GF-D8 (cell line): ENCODE measurements around the gene AHNAK2.
"Not testable (repeated sequence)": the region's sequence is repeated elsewhere in the genome, so short reads cannot be mapped to it uniquely, and the experiment has no call there.

Experiments used
- DNase-seq: peaks from one replicate; lab custom pipeline; 2025; lab: John Stamatoyannopoulos, UW

AHNAK2 gene

GRCh38 chr14:104925855-104926609, 52.1 kb downstream of the AHNAK2 start:
- DNase-seq, result no peak

- no peak for DNase-seq
These were observed 52.8 kb downstream of the AHNAK2 start for GRCh38 chr14:104925214-104925854.

DNA sequence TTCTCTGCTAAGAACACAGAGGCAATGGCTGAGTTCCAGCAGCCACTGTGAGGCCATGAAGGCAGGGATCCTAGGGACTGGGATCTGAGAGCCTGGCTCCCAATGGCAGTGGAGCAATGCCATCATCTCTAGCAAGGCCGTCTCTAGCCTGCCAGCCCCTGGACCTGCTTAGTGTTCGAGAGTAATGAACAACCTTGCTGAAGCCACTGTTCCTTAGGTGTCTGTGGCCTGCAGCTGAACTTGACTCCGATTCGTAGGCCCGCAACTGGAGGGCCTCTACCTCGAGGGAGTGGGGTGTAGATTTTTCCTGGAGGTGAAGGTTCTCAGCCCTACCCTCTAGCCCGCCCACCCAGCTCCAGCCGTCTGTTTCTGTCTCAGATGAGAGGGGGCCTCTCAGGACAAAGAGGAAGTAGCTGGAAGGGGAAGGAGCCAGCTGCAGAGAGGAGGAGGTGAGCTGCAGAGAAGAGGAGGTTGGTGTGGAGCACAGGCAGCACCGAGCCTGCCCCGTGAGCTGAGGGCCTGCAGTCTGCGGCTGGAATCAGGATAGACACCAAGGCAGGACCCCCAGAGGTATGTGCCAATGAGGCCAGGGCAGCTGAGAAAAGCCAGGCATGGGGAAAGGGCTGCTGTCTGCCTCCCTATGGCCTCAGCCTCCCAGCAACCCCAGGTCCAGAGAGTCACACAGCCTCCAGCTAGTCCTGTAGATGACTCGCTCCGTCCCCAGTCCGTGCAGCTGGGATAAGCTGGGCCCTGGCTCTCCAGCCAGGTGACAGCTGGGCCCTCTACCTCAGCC, 53.6 kb downstream of the AHNAK2 start, which contains the start of gene PLD4:
Gene PLD4, plus strand, starts transcription at position 459 of the 793 bp plus-strand sequence. CDS start 2,262 bp downstream, outside the sequence.
- DNase-seq, result no peak

GRCh38 chr14:104923640-104924420, 54.3 kb downstream of the AHNAK2 start:
- no peak for DNase-seq

GRCh38 chr14:104919993-104920315, 58.2 kb downstream of the AHNAK2 start:
- DNase-seq, result no peak

GRCh38 chr14:104919152-104919992, 58.8 kb downstream of the AHNAK2 start:
- DNase-seq, result not testable (repeated sequence)

DNA sequence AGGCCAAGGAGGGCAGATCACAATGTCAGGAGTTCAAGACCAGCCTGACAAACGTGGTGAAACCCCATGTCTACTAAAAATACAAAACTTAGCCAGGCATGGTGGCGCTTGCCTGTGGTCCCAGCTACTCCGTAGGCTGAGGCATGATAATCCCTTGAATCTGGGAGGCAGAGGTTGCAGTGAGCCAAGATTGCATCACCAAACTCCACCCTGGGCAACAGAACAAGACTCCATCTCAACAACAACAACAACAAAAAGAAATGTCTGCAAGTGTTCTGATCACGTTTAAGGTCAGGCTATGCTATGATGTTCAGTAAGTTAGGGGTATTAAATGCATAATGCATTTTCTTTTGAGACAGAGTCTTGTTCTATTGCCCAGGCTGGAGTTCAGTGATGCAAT, 60.2 kb downstream of the AHNAK2 start:
- no peak for DNase-seq

GRCh38 chr14:104917116-104917515, 61.1 kb downstream of the AHNAK2 start:
- DNase-seq, result no peak

DNA sequence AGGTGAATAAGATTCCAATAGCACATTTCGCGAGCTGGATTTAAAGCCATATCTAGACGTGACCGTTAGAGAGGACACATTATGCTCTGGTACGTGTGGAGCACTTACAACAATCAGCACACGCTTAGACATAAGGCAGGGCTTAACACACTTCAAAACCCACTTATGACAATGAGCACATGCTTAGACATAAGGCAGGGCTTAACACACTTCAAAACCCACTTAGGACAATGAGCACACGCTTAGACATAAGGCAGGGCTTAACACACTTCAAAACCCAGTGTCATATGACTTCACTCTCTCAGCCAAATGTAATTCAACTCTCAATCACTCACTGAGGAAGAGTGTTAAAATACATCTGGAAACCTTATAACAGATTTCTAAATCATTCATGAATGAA, 64.7 kb downstream of the AHNAK2 start:
- DNase-seq, result no peak

GRCh38 chr14:104912053-104912452, 66.1 kb downstream of the AHNAK2 start:
- DNase-seq, result no peak

GRCh38 chr14:104908303-104908702, 69.9 kb downstream of the AHNAK2 start:
- no peak for DNase-seq

GRCh38 chr14:104905579-104905933, 72.6 kb downstream of the AHNAK2 start:
- not testable (repeated sequence) for DNase-seq

GRCh38 chr14:104904650-104905578, 73.3 kb downstream of the AHNAK2 start:
- DNase-seq, result not testable (repeated sequence)

DNA sequence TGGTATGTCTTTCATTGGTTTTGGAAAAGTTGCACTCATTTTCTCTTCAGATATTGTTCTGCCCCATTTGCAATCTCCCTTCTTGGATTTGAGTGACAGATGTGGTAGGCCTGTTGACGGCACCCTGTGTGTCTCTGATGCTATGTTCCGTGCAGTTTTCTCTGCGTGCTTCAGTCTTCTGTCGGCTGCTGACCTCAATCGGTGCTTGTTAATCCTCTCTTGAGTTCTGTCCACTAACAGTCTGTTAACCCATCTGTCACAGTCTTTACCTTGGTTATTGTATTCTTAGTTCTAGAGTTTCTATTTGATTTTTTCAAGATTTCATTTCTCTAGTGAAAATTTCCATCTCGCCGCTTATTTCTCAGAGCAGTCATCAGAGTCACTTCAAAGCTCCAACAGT, 74.2 kb downstream of the AHNAK2 start:
- DNase-seq, result no peak

GRCh38 chr14:104900639-104901512, 77.3 kb downstream of the AHNAK2 start:
- no peak for DNase-seq

DNA sequence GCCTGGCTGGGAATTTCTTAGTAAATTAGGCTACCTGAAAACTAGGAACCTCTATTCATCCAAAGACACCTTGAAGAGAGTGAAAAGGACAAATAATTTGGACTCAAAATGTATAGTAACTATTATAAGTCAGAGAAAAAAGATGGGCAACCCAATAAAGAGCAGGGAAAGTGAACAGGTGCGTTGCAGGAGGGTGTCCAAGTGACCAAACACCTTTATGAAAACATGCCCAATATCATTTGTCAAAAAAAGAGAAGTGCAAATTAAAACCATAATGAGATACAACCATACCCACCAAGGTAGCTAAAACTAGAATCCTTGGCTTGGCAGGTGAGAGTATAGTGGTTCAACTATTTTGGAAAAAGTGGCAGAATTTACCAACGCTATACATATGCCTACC, 78.4 kb downstream of the AHNAK2 start:
- DNase-seq, result no peak

DNA sequence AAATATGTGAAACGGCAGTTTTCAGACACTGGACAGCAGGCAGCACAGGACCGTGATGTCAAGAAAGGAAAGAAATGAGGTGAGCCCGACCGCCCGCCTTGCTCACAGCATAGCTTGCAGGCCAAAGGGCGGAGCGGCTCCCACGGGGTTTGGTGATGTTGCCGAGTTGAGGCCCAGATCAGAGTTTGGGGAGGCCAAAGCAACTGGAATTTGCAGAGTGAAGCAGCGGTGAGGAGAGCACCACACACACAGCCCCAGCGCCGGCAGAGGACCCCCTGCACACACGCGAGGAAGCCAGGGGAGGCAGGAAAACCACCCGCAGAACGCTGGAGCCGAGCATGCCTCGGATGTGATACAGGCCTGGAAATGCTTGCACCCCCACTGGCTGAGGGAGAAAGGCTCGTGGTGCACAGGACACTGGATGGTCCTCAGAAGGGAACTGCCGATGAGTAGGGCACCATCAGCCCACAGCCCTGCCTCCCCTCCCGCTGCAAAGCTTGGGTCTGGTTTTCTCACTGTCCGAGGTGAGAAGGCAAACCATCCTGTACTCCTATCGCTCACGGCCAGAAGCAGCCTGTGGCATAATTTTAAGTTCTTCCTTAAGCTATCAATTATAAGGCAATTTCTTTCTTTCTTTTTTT, 79.2 kb downstream of the AHNAK2 start:
- DNase-seq, result no peak

- DNase-seq, result no peak
These were observed 80.0 kb downstream of the AHNAK2 start for GRCh38 chr14:104898195-104898558.
